CMK (cell line): Measurements from ENCODE around the gene WIPI1.
"Not testable (repeated sequence)": the region's sequence is repeated elsewhere in the genome, so short reads cannot be mapped to it uniquely, and the experiment has no call there.

Experiments used
- DNase-seq: peaks from one replicate; pipeline ENCODE4 v3.0.0-alpha.2; 2010; ENCODE audit warnings: low read depth

The WIPI1 gene, protein sequence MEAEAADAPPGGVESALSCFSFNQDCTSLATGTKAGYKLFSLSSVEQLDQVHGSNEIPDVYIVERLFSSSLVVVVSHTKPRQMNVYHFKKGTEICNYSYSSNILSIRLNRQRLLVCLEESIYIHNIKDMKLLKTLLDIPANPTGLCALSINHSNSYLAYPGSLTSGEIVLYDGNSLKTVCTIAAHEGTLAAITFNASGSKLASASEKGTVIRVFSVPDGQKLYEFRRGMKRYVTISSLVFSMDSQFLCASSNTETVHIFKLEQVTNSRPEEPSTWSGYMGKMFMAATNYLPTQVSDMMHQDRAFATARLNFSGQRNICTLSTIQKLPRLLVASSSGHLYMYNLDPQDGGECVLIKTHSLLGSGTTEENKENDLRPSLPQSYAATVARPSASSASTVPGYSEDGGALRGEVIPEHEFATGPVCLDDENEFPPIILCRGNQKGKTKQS

GRCh38 chr17:68457168-68457538 is at the start of gene WIPI1:
Gene WIPI1 (minus strand): TSS chr17:68457496. CDS start chr17:68457421, 75 bp downstream.
- DNase-seq: no peak

GRCh38 chr17:68505951-68506350 is 48.7 kb upstream of the WIPI1 start:
- DNase-seq: no peak

DNA sequence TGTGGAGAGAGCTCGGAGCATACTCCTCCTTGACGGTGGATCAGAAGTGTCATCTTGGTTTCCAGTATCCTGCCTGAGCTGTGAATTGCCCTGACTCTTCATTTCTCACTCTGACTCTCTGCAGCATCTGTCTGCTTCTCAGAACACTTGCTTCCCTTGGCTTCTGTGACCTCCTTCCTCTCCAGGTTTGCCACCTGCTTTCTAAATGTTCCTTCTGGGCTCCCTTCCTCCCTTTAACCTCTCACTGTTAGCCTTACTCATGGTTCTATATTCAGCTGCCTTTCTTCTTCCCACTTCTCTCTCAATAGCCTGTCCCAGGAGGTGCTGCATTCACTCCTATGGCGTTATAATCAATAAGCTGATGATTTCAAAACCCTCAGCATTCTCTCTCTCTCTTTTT is 43.8 kb upstream of the WIPI1 start:
- DNase-seq: no peak

GRCh38 chr17:68499587-68499986 is 42.3 kb upstream of the WIPI1 start:
- no peak for DNase-seq

GRCh38 chr17:68498479-68499326 is 41.4 kb upstream of the WIPI1 start:
- DNase-seq: no peak

DNA sequence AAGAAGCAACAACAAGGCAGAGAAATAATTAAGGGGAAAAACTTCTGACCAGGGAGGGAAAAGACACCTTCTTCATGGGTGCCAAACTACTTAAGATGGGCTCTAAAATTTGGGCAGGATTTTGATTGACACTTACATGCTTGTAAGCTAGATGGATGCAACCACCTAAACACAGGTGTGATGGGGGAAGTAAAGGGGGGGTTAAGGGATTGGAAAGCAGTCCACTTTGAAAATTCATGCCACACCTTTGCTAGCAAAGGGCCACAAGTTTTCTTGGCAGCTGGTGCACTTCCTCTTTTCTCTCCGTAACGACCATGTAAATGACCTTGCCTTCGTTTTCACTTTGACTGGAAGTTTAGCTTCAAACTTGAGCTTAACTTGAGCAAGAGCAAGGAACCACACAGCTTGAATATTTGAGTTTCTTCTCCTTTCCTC is 40.6 kb upstream of the WIPI1 start:
- DNase-seq: no peak

DNA sequence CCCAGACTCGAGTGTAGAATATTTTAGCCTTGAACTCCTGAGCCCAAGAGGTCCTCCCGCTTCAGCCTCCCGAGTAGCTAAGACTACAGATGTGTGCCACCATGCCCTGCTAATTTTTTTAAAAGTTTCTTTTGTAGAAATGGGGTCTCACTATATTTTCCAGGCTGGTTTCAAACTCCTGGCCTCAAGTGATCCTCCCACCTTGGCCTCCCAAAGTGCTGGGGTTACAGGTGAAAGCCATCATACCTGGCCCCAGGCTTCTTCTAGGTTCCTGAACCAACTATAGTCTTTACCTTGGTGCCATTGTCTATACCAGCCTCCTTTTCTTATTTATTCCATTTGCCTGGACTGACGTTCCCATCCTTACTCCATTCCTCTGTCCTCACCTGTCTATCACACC is 37.8 kb upstream of the WIPI1 start:
- no peak for DNase-seq

GRCh38 chr17:68492394-68493054 is 35.2 kb upstream of the WIPI1 start:
- not testable (repeated sequence) for DNase-seq

GRCh38 chr17:68491381-68492231 is 34.3 kb upstream of the WIPI1 start:
- DNase-seq: no peak

GRCh38 chr17:68489919-68490318 is 32.6 kb upstream of the WIPI1 start:
- DNase-seq: no peak

- DNase-seq: no peak
Observed at GRCh38 chr17:68484458-68484857, 27.2 kb upstream of the WIPI1 start.

DNA sequence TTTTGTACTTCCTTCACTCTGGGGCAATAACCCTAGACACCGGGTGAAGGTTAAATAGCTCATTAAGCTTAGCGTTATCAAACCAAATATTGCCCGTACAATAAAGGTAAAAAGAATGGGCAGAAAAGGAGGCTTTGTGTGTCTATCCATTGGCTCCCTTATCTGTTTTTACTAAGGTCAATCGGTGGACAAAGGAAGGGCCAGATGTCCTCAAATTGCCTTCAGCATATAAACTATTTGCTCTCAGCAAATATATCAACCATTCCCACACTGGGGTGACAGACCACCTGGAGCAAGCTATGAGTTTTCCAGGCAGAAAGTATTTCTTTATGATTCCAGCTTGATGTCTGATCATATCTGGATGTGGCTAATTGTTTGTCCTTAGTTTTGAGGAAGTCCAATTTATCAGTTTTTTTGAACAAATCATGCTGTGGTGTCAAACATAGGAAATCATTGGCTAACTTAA is 25.3 kb upstream of the WIPI1 start:
- no peak for DNase-seq

DNA sequence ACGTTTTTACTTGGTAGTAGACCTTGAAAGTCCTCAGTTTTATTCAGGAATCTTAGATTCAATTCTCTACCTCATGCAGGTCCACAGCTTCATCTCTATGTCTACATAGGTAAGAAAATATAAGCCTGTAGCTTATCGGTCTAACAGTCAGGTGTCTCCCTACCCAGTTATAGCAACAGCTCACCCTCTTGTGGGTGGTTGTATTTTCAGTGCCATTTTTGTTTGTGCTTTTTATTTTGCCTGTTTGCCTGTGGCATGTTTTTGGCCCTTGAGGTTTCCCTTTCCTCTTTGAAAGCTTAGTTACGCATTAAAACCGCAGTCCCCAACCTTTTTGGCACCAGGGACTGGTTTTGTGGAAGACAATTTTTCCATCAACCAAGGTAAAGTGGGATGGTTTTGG is 23.6 kb upstream of the WIPI1 start:
- DNase-seq: no peak

GRCh38 chr17:68470961-68471360 is 13.7 kb upstream of the WIPI1 start:
- no peak for DNase-seq

GRCh38 chr17:68468788-68469187 is 11.5 kb upstream of the WIPI1 start:
- DNase-seq: no peak

DNA sequence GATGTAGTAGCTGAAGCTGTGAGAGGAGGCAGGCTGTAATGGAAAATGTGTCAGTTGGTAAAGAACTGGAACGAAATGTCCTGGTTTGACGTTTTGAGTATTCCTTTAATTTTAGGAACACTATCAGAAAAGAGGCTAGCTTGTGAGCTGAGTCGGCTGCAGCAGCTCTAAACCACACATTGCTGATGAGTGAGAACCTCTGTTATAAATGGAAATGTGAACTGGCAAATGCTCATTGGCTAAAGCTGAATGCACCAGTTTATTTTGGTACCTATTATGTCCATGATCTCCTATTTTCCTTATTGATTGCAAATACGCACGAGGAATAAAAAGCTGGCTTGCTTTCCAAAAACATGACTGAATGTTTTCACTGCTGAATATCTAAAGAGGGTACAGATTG is 11.0 kb upstream of the WIPI1 start:
- no peak for DNase-seq

DNA sequence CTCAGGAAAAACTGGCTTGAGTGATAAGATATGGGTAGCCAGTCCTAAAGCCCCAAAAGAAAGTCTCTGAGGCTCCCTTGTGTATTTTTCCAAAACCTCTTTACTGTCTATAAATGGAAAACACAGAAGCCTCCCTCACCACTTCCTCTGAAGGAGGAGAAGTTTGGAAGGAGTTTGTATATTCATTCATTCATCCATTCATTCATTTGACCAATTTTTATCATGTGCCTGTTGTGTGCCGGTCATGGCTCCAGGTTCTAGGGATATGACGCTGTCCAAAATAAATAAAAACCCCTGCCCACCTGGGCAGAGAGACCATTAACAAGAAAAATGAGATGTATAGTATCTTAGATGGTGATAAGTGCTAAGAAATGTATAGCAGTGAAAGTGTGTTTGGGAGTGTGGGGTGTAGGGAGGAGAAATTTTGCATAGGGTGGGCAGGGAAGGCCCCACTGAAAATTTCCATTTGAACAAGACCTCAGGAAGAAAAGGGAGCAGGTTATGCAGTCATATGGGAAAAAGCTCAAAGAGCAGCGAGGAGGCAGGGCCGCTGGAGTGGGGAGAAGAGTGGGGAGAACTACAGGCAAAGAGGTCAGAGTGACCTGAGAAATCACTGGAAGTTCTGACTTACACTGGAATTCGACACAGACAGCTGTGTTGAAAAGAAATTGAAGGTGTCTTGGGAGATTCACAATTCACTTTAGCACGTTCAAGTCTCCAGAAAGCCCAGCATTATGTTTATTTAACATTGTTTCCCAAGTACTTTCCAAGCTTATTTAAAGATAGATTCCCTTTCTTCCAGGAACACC is 6.1 kb upstream of the WIPI1 start:
- DNase-seq: no peak

- peak; percentile 81 for DNase-seq
Observed at GRCh38 chr17:68462381-68463210, 5.3 kb upstream of the WIPI1 start.

DNA sequence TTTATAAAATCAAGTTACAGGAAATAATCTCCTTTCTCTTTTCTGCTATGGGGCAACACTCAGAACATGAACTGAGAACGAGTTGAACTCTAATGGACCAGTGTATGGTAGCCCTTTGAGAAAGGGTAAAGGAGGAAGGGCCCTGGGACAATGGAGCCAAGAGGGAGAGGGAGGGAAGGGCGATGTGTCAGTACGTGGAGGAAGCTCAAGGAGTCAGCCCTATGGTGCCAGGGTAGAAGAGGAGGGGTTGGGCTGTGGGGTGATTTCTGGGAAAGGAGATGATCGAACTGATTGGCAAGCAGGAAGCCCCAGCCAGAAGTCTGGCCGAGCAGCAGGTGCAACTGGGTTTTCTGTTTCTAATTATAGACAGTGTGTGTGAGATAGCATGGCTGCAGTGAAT is 4.3 kb upstream of the WIPI1 start:
- DNase-seq: no peak

GRCh38 chr17:68461122-68461539 is 3.8 kb upstream of the WIPI1 start:
- DNase-seq: no peak
